Measurements from ENCODE around the gene CCDC93. TPM values are rescaled to one million over a fixed set of nuclear protein-coding genes. Genes with fewer than 3 reads are reported as not detected.
A peak's percentile ranks its signal among the peaks of the same experiment; 100 is the strongest.

The CCDC93 gene
- total RNA-seq, 6 experiments from 2014 or later, result 13.4 to 17.2 (median 14.4) TPM

GRCh38 chr2:117984208-117984607 is 29.7 kb downstream of the CCDC93 start:
- Mint-ChIP-seq H3K36me3 (ENCODE audit: low read depth) (peaks cover 13% of the 10 kb centered on the region), H3K9me3 (no peaks in the 10 kb centered on the region), H3K4me1 (ENCODE audit: low read depth) (peaks cover 60% of the 10 kb centered on the region), H3K27me3 (ENCODE audit: insufficient read depth) (peaks cover 2% of the 10 kb centered on the region), H3K27ac (peak overlapping the region; percentile 29), H3K4me3 (no peak overlapping the region)
- no peak for DNase-seq
- no peak for TF ChIP-seq CTCF (IDR thresholded peaks at IDR 0.05)

GRCh38 chr2:117983040-117983439 is 30.8 kb downstream of the CCDC93 start:
- H3K27ac Mint-ChIP-seq, result peak overlapping the region; percentile 29

GRCh38 chr2:117982376-117983033 is 31.4 kb downstream of the CCDC93 start:
- Mint-ChIP-seq H3K4me3 (no peak overlapping the region), H3K9me3 (no peaks in the 10 kb centered on the region)

More at GRCh38 chr2:117983040-117983439, 30.8 kb downstream of the CCDC93 start:
- Mint-ChIP-seq H3K4me1 (ENCODE audit: low read depth) (peaks cover 71% of the 10 kb centered on the region), H3K9me3 (no peaks in the 10 kb centered on the region), H3K36me3 (ENCODE audit: low read depth) (peaks cover 17% of the 10 kb centered on the region), H3K4me3 (no peak overlapping the region), H3K27me3 (ENCODE audit: insufficient read depth) (peaks cover 2% of the 10 kb centered on the region)
- no peak for DNase-seq
- no peak for TF ChIP-seq CTCF (IDR thresholded peaks at IDR 0.05)

GRCh38 chr2:117981810-117982209 is 32.1 kb downstream of the CCDC93 start:
- Mint-ChIP-seq H3K9me3 (no peaks in the 10 kb centered on the region), H3K27ac (peak overlapping the region; percentile 97), H3K4me1 (ENCODE audit: low read depth) (peaks cover 76% of the 10 kb centered on the region), H3K27me3 (ENCODE audit: insufficient read depth) (peaks cover 2% of the 10 kb centered on the region), H3K4me3 (no peak overlapping the region), H3K36me3 (ENCODE audit: low read depth) (peaks cover 21% of the 10 kb centered on the region)
- no peak for TF ChIP-seq CTCF (IDR thresholded peaks at IDR 0.05)
- no peak for DNase-seq

More at GRCh38 chr2:117982376-117983033, 31.4 kb downstream of the CCDC93 start:
- Mint-ChIP-seq H3K27me3 (ENCODE audit: insufficient read depth) (peaks cover 2% of the 10 kb centered on the region), H3K36me3 (ENCODE audit: low read depth) (peaks cover 18% of the 10 kb centered on the region), H3K4me1 (ENCODE audit: low read depth) (peaks cover 77% of the 10 kb centered on the region), H3K27ac (peak overlapping the region; percentile 29)
- no peak for DNase-seq
- TF ChIP-seq CTCF (IDR thresholded peaks at IDR 0.05), result peak; percentile 40

GRCh38 chr2:117980783-117981676 is 32.8 kb downstream of the CCDC93 start:
- H3K36me3 Mint-ChIP-seq (ENCODE audit: low read depth), result peaks cover 25% of the 10 kb centered on the region
- TF ChIP-seq CTCF (IDR thresholded peaks at IDR 0.05), result no peak
- peak overlapping the region; percentile 97 for H3K27ac Mint-ChIP-seq
- no peaks in the 10 kb centered on the region for H3K9me3 Mint-ChIP-seq
- peaks cover 2% of the 10 kb centered on the region for H3K27me3 Mint-ChIP-seq (ENCODE audit: insufficient read depth)
- peak overlapping the region; percentile 71 for H3K4me3 Mint-ChIP-seq
- DNase-seq, result peak; percentile 91
- H3K4me1 Mint-ChIP-seq (ENCODE audit: low read depth), result peaks cover 83% of the 10 kb centered on the region

All from HFFc6 (cell line).